GM10266 (cell line): ENCODE data around the gene RNF31.
A peak's percentile ranks its signal among the peaks of the same experiment; 100 is the strongest.

Experiments
- DNase-seq: peaks from one replicate; pipeline ENCODE4 v3.0.0; 2012; ENCODE audit errors: extremely low spot score
- TF ChIP-seq, protein P1 (sequence below): IDR thresholded peaks from 2 replicates; pipeline ENCODE4 v1.5.1; 2012; ENCODE audit warnings: mild to moderate bottlenecking, low read depth; ENCODE audit not compliant: control insufficient read depth, insufficient read depth; ENCODE audit errors: missing control alignments

The RNF31 gene

DNA sequence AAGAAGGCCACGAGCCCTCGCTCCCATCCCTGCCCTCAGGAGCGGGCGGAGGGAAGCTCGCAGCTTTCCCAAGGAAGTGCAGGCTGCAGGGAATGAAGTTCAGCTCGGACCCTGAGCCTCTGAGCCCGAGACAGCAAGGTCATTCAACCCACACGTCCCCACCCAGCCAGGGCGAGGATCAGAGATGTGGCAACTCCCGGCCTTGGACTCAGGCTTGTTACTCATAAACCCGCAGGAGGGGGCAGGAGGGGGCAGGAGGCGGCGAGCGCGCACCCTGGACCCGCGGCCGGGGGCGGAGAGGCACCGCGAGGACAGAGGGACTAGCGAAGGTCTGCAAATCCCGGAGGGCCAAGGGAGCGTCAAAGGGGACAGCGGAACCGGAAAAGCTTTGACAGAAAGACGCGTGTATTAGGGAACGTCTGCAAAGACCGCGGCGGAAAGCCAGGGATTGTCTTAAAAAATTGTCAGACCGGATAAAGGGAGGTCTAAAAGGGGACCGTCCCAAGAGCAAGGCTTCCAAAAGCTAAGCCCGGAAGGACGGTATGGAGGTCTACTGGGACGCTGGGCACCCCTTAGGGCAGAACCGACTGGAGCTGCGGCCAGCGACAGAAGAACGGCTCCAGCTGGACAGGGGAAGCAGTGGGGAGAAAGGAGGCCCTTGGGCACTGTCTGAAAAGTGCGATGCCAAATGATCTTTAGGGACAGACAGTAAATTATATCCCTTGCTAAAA lies 33.3 kb upstream of the RNF31 start:
- TF ChIP-seq, protein P1, sequence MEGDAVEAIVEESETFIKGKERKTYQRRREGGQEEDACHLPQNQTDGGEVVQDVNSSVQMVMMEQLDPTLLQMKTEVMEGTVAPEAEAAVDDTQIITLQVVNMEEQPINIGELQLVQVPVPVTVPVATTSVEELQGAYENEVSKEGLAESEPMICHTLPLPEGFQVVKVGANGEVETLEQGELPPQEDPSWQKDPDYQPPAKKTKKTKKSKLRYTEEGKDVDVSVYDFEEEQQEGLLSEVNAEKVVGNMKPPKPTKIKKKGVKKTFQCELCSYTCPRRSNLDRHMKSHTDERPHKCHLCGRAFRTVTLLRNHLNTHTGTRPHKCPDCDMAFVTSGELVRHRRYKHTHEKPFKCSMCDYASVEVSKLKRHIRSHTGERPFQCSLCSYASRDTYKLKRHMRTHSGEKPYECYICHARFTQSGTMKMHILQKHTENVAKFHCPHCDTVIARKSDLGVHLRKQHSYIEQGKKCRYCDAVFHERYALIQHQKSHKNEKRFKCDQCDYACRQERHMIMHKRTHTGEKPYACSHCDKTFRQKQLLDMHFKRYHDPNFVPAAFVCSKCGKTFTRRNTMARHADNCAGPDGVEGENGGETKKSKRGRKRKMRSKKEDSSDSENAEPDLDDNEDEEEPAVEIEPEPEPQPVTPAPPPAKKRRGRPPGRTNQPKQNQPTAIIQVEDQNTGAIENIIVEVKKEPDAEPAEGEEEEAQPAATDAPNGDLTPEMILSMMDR: no peak
- peak; percentile 76 for DNase-seq

DNA sequence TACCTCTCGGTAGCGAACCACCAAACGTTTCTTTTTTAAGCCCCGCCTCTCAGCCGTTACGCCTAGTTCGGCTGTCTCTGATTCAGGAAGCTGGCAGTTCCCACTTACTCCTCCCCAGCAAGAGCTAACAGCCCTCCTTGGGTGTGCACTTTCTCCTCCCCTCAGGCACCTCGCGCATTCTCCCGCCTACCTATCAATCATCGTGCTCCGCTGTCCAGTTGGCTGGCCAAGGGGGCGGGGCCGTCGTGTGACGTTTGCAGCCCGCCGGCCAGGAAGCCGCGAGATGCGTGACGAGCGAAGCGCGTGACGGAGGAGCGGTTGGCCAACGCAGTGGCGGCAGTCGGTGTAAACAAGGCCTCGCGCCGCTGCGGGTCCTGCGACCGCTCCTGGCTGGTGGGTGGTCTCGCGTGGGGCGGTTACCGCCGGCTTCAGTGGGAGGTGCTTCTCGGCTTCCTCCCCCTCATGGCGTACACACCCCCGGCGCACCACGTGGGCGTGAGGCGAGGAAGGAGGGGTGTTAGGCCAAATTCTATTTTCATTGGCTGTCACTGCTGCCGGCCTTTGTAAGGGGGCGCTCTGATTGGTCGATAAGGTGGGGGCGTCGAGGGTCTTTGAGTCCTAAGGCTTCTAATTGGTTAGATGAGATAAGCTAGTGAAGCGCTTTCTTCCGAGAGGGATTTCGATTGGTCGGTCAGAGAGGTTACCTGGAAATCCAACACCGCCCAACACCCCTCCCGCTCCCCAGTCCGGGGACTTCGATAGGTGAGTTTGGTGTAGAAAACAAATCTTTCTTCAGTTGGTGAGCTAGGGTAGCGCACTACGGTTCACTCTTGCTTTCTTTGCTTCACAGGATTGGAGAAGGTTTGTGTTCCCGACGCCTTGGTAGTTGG lies 32.5 kb upstream of the RNF31 start, which contains the start of the genes DCAF11 and NRL:
Gene DCAF11 (plus strand): TSS at position 246 of the 890 bp plus-strand sequence. CDS start 818 bp downstream, outside the sequence.
Gene NRL (minus strand): TSS at position 418 of the 890 bp plus-strand sequence. CDS start 32,101 bp downstream, outside the sequence.
- peak; percentile 97 for DNase-seq
- TF ChIP-seq, protein P1: no peak

DNA sequence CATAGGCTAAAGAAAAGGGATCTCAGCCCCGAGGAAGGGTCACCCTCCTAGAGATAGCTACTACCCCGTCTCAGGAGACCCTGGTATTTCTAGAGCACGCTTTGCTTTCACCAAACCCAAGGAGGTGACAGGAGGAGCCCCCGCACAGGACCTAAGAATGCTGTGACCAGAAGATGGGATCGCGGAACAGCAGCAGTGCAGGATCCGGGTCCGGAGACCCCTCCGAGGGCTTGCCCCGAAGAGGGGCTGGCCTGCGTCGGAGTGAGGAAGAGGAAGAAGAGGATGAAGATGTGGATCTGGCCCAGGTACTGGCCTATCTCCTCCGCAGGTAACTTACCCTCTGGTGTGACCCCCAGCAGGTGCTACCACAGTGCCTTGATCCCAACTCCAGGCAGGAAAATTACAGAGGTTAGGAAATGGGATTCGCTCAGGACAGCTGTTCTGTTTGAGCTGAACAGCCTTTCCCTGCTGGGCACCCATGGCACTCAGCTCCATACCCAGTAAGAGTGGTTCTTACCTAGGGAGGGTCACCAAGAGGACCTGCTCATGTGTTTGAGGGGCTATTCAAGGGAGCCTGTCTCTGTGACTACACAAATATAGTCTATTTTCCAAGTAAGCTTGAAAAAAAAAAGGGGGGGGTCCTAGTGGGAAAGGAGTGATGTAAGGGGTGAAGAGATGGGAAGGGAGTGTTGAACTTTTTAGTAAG lies 31.7 kb upstream of the RNF31 start:
- DNase-seq: no peak
- TF ChIP-seq, protein P1: no peak

DNA sequence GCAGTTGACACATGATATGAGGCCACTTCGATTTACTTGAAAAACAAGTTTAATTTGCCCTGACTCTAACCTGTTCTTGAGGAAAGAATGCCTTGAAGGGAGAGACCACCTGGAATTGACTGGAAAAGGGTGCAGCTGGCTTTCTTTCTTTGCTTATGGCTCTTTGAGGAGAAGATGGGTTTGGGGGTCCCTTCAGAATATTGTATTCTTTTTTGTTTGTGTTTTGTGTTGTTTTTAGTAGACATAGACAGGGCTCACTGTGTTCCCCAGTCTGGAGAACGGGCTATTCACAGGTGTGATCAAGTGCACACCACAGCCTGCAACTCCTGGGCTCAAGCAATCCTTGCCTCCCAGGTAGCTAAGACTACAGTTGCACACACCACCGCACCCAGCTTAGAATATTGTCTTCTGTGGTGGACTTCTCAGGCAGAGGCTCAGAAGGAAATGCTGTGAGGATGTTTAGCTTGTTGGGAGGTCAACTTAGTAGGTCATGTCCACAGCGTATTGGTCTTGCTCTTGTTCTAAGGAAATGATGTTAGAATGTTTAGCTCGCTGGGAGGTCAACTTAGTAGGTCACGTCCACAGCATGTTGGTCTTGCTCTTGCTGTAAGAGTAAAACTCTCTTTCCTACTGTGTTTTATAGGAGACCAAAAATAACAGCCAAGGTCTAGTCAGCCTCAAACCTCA lies 31.0 kb upstream of the RNF31 start:
- TF ChIP-seq, protein P1: no peak
- no peak for DNase-seq

DNA sequence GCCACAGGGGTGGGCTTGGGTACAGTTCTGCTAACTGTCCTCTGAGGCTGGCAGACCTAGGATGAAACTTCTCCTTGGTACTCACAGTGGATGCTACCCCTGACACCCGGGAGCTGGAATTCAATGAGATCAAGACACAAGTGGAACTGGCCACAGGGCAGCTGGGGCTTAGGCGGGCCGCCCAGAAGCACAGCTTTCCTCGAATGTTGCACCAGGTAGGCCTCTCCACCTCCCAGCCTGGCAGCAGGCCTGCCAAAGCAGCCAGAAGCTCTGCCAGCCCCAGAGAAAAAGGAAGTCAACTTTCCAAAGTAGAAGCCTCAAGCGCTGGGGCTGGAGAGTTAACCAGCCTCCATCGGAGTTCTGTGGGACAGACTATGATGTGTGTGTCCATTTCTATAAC lies 30.1 kb upstream of the RNF31 start:
- DNase-seq: no peak
- TF ChIP-seq, protein P1: no peak

DNA sequence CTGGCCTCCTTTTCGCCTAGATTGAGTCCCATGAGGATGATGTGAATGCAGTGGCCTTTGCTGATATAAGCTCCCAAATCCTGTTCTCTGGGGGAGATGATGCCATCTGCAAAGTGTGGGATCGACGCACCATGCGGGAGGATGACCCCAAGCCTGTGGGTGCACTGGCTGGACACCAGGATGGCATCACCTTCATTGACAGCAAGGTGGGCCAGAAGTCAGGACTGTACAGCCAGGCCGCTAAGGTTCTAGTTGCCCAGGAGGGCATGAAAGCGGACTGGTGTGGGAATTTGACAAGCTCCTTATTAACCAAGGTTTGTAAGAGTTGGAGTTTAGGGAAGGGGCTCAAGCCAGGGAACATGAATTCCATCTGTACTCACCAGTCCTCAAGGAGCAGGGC lies 27.6 kb upstream of the RNF31 start:
- TF ChIP-seq, protein P1: no peak
- DNase-seq: no peak
